SK-N-SH (cell line): Measurements from ENCODE around the gene RNU1-3. TPM values are rescaled to one million over a fixed set of nuclear protein-coding genes. Genes with fewer than 3 reads are reported as not detected.
"Not testable (repeated sequence)": the region's sequence is repeated elsewhere in the genome, so short reads cannot be mapped to it uniquely, and the experiment has no call there.

Experiments
- CTCF ChIA-PET: fragments of 300-600, 350-600 bp; formaldehyde crosslinking; extraction: SDS; loops from one replicate; lab custom pipeline; 2021; lab: Yijun Ruan, JAX
- POLR2A ChIA-PET: fragments of 350-600 bp; sonication (Branson Sonifier 250); formaldehyde crosslinking; extraction: SDS; loops from one replicate; lab custom pipeline; 2020; ENCODE audit warnings: antibody characterized with exemption, inconsistent platforms; lab: Yijun Ruan, JAX
- DNase-seq: peaks from one replicate; pipeline ENCODE4 v3.0.0; 2012
- H2AFZ ChIP-seq: fragments of 200-600 bp; sonication (generic); 2 replicates; pipeline ENCODE4 v1.8.1; 2016; ENCODE audit warnings: antibody characterized with exemption, mild to moderate bottlenecking, low read depth
- H3F3A ChIP-seq: fragments of 200-600 bp; sonication (generic); replicated peaks from 2 replicates; pipeline ENCODE3; 2016; ENCODE audit warnings: antibody characterized with exemption, mild to moderate bottlenecking; ENCODE audit not compliant: insufficient read depth
- H3K27ac ChIP-seq, 2 experiments: fragments of 200-500 bp in 1 of 2; fragments of 200-600 bp in 1 of 2; sonication (Bioruptor generic) in 1 of 2; sonication (generic), shearing (Covaris generic) in 1 of 2; 2 replicates each; pipeline versions ENCODE4 v1.5.1 to v1.6.1; 2014 to 2016; ENCODE audit warnings: low read depth in 2 of 2, inconsistent platforms in 1 of 2, low read length in 1 of 2, mild to moderate bottlenecking in 1 of 2, mixed read lengths in 1 of 2
- H3K27me3 ChIP-seq: fragments of 200-600 bp; sonication (generic), shearing (Covaris generic); 2 replicates; pipeline ENCODE4 v1.6.1; 2016; ENCODE audit warnings: mixed run types; ENCODE audit not compliant: insufficient read depth
- H3K36me3 ChIP-seq, 2 experiments: fragments of 200-500 bp in 1 of 2; fragments of 200-600 bp in 1 of 2; sonication (Bioruptor generic) in 1 of 2; sonication (generic) in 1 of 2; replicated peaks in 1 of 2; 2 replicates each; pipeline versions ENCODE3 to v1.5.1; 2014 to 2016; ENCODE audit warnings: low read length in 1 of 2, mild to moderate bottlenecking in 1 of 2; ENCODE audit not compliant: insufficient read depth in 2 of 2, control insufficient read depth in 1 of 2
- H3K4me1 ChIP-seq, 2 experiments: fragments of 200-500 bp in 1 of 2; fragments of 200-600 bp in 1 of 2; sonication (Bioruptor generic) in 1 of 2; sonication (generic), shearing (Covaris generic) in 1 of 2; 2 replicates each; pipeline versions ENCODE4 v1.5.1 to v1.6.1; 2014 to 2016; ENCODE audit warnings: low read depth in 1 of 2, low read length in 1 of 2, mixed run types in 1 of 2; ENCODE audit not compliant: insufficient read depth in 2 of 2, control insufficient read depth in 1 of 2
- H3K4me2 ChIP-seq: fragments of 200-600 bp; sonication (generic), shearing (Covaris generic); 2 replicates; pipeline ENCODE4 v1.6.1; 2017; ENCODE audit warnings: mixed run types
- H3K4me3 ChIP-seq, 2 experiments: fragments of 200-500 bp in 1 of 2; fragments of 200-600 bp in 1 of 2; sonication (Bioruptor generic) in 1 of 2; sonication (generic), shearing (Covaris generic) in 1 of 2; 2 replicates each; pipeline versions ENCODE4 v1.5.1 to v1.8.1; 2014 to 2016; ENCODE audit warnings: low read depth in 2 of 2, inconsistent platforms in 1 of 2, low read length in 1 of 2, mild to moderate bottlenecking in 1 of 2, mixed read lengths in 1 of 2, moderate library complexity in 1 of 2
- H3K79me2 ChIP-seq: fragments of 200-600 bp; sonication (generic); 2 replicates; pipeline ENCODE4 v1.8.1; 2017; ENCODE audit warnings: mild to moderate bottlenecking; ENCODE audit not compliant: insufficient read depth
- H3K9ac ChIP-seq: fragments of 200-600 bp; sonication (generic); 2 replicates; pipeline ENCODE4 v1.6.1; 2017; ENCODE audit warnings: mixed run types
- H3K9me2 ChIP-seq: fragments of 200-600 bp; sonication (generic); 2 replicates; pipeline ENCODE4 v1.6.1; 2017; ENCODE audit warnings: mixed run types
- H3K9me3 ChIP-seq: fragments of 200-600 bp; sonication (generic); 2 replicates; pipeline ENCODE4 v1.6.1; 2017; ENCODE audit warnings: mixed run types, mild to moderate bottlenecking, moderate library complexity
- H4K20me1 ChIP-seq: fragments of 200-600 bp; sonication (generic); 2 replicates; pipeline ENCODE4 v1.6.1; 2017; ENCODE audit warnings: mild to moderate bottlenecking, mixed run types; ENCODE audit not compliant: insufficient read depth
- GATA2 ChIP-seq: sonication (generic); formaldehyde crosslinking; IDR thresholded peaks from 2 replicates; pipeline ENCODE4 v1.5.0; 2020; ENCODE audit warnings: mild to moderate bottlenecking, missing genetic modification reagents
- REST ChIP-seq: IDR thresholded peaks from 2 replicates; pipeline ENCODE4 v1.6.1; 2012; ENCODE audit warnings: mild to moderate bottlenecking, low read depth, low read length, moderate library complexity
- RFX5 ChIP-seq: IDR thresholded peaks from 2 replicates; pipeline ENCODE4 v1.6.1; 2012; ENCODE audit warnings: mild to moderate bottlenecking, improper control_type of control experiment, low read length
- SIN3A ChIP-seq: IDR thresholded peaks from 2 replicates; pipeline ENCODE4 v1.6.1; 2012; ENCODE audit warnings: low read depth, mild to moderate bottlenecking, low read length, moderate library complexity, borderline replicate concordance
- WGBS: methylation state at CpG from one replicate; pipeline ENCODE4 v1.1.6; 2017; ENCODE audit warnings: low lambda C conversion rate; 5-methylcytosine and 5-hydroxymethylcytosine counted together
- polyA plus RNA-seq, 3 experiments: library from polyadenylated mRNA; depleted of rRNA; stranded (reverse); fragments of >200 nt; gene quantifications; 2 replicates each; pipeline ENCODE4 v1.2.3, GENCODE V29; 2012
- TF ChIP-seq, protein P1 (sequence below): IDR thresholded peaks from 2 replicates; pipeline ENCODE4 v1.4.0; 2012; ENCODE audit warnings: low read depth

The RNU1-3 gene
- polyA plus RNA-seq, 1 of the 3 experiments (the other 2 are of a cell fraction) = not detected

DNA sequence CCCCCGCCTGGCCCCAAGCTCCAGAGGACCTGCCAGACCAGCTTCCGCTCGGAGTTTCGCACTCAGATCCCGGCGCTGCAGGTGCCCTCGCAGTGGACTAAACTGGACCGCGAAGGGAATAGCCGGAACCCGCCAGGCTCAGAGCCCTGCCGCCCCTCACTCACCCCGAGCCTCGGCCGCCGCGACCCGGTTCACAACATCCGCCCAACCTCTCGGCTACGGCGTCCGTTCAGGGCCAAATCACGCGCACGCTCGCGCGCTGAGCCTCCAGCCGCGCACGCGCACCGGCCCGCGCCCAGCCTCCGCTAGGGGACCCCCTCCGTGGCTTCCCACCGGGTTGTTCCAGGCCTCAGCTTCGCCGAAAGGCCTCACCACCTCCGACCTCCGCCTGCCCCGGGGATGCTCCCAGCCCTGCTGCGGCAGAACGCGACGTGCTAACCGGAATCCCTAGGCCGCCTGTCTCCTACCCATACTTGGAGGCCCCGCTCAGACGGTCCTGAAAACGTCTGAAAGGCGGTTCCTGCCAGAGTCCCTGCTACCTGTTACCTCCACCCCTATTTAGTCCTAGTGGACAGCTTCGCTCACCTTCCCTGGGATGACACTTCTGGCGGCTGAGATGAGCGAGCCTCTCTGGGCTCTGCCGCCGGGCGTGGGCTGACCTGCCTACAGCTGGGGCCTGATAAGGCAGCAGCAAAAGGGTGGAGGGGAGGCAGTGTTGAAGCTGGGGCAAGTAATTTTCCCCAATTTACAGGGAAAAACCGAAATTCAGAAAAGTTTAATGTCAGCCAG lies 22.1 kb downstream of the RNU1-3 start (continued):
- TF ChIP-seq, protein P1, sequence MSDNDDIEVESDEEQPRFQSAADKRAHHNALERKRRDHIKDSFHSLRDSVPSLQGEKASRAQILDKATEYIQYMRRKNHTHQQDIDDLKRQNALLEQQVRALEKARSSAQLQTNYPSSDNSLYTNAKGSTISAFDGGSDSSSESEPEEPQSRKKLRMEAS = peak; percentile 96

DNA sequence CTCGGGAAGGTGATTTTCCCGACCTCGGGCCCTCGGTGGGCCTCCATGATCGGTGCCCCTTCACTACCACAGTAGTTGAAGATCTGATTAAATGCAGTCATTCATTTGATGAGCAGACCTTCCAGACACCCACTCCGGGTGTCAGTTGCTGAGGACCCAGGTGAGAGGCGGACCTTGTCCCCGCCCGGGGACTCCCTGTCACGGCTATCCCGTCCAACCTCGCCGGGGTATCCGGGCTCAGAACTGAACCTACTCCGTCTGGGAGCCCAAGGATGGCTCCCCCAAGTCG lies 22.6 kb downstream of the RNU1-3 start:
- H3K79me2 ChIP-seq = peaks cover 51% of the 10 kb centered on the region
- no peaks in the 10 kb centered on the region for H3F3A ChIP-seq
- H3K36me3 ChIP-seq = peaks cover 0 to 7% of the 10 kb centered on the region in 2 experiments
- CTCF ChIA-PET = interaction anchor here (0.6 to 2.6 kb wide), 7 partner anchors 22 to 239 kb away, joined by 3 to 11 read pairs (median 3); no protein-coding TSS in a partner anchor
- 1% methylated on average over 16 of the region's 16 CpGs for WGBS
- TF ChIP-seq GATA2 (CRISPR knock-in tag) (0 out of 2 replicates have a peak, but pooled peaks have one; percentile 27), SIN3A (no peak)
- peak overlapping the region; percentile 99 for H2AFZ ChIP-seq
- H4K20me1 ChIP-seq = no peaks in the 10 kb centered on the region
- peak overlapping the region; percentile 64 to 100 for H3K4me3 ChIP-seq
- H3K9me3 ChIP-seq = no peaks in the 10 kb centered on the region
- H3K27ac ChIP-seq = peak overlapping the region; percentile 50 to 91
- peak overlapping the region; percentile 90 for H3K9ac ChIP-seq
- H3K4me1 ChIP-seq = peaks cover 15 to 25% of the 10 kb centered on the region in 2 experiments; a peak in 2 of 4 replicates
- POLR2A ChIA-PET = interaction anchor here (0.7 to 1.5 kb wide), 4 partner anchors 19 to 131 kb away, joined by 3 to 6 read pairs (median 4); partner anchors contain the start of gene NBPF1
- H3K4me2 ChIP-seq = peak overlapping the region; percentile 97
- DNase-seq = no peak
- no peaks in the 10 kb centered on the region for H3K27me3 ChIP-seq
- H3K9me2 ChIP-seq = no peaks in the 10 kb centered on the region

- H3K9me2 ChIP-seq, H3F3A ChIP-seq: not testable (repeated sequence)
- TF ChIP-seq REST = peak; percentile 26; the same call in 1 of the 2 replicates
- 0 out of 2 replicates have a peak, but pooled peaks have one; percentile 15 for TF ChIP-seq RFX5
- TF ChIP-seq, all 33 proteins: peak for 2; not testable (repeated sequence) for 31
- CTCF ChIA-PET = interaction anchor here (0.6 to 2.6 kb wide), 7 partner anchors 21 to 240 kb away, joined by 3 to 11 read pairs (median 3); no protein-coding TSS in a partner anchor
- Histone ChIP-seq H3K4me3 (peak overlapping the region; percentile 64 to 100), H3K4me2 (peak overlapping the region; percentile 97), H3K79me2 (peaks cover 55% of the 10 kb centered on the region), H3K9ac (peak overlapping the region; percentile 90), H2AFZ (peak overlapping the region; percentile 99; the same call in 1 of the 2 replicates), H3K4me1 (peaks cover 15 to 25% of the 10 kb centered on the region in 2 experiments; a peak in 2 of 4 replicates), H3K27ac (peak overlapping the region in 1 of 2 experiments; percentile 91; a peak in 1 of 4 replicates)
- H3K27me3 ChIP-seq, H4K20me1 ChIP-seq, H3K9me3 ChIP-seq, H3K36me3 ChIP-seq, DNase-seq: not testable (repeated sequence)
- WGBS = 11% methylated on average over 12 of the region's 12 CpGs
- POLR2A ChIA-PET = interaction anchor here (0.9 to 1.3 kb wide), 2 partner anchors 23 to 31 kb away, joined by 3 to 4 read pairs; partner anchors contain the start of gene NBPF1
Observed at GRCh38 chr1:16643476-16644192, 23.1 kb downstream of the RNU1-3 start.

DNA sequence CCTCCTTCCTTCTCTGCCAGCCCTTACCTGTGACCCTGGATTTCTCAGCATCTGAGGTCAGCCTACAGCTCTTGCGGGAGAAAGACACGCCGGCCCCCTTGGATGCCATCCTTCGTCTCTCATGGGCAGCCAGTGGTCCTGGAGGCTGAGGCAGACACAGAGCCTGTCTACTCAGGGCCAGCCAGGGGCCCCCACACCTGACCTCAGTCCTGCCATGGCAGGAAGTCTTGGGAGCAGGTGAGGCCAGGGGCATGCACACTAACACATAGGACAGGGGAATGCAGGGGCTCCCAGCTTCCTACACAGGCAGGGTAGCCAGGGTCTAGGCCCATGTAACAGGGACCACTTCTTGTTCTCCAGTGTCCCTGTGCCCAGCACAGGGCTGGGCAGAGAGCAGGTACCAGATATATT lies 23.7 kb downstream of the RNU1-3 start:
- H3K36me3 ChIP-seq, POLR2A ChIA-PET, H3K9me3 ChIP-seq, H2AFZ ChIP-seq, H3K27ac ChIP-seq, H3F3A ChIP-seq, DNase-seq, H4K20me1 ChIP-seq, H3K27me3 ChIP-seq, H3K9me2 ChIP-seq: not testable (repeated sequence)
- peak overlapping the region; percentile 90; the same call in 1 of the 2 replicates for H3K9ac ChIP-seq
- CTCF ChIA-PET = interaction anchor here (0.8 to 2.2 kb wide), 2 partner anchors 18 to 30 kb away, joined by 5 to 9 read pairs; no protein-coding TSS in a partner anchor
- peak overlapping the region; percentile 97 for H3K4me2 ChIP-seq
- H3K4me3 ChIP-seq = peak overlapping the region; percentile 64 to 100; a peak in 2 of 4 replicates
- H3K79me2 ChIP-seq = peaks cover 61% of the 10 kb centered on the region
- peaks cover 15 to 25% of the 10 kb centered on the region in 2 experiments; a peak in 2 of 4 replicates for H3K4me1 ChIP-seq
- WGBS = 85% methylated on average over 4 of the region's 4 CpGs
